ACC112 (cell line): ENCODE data around the gene CAPN11.
A peak's percentile ranks its signal among the peaks of the same experiment; 100 is the strongest.
"Not testable (repeated sequence)": the region's sequence is repeated elsewhere in the genome, so short reads cannot be mapped to it uniquely, and the experiment has no call there.

ENCODE experiments used
- H2AFZ ChIP-seq: fragments of 200-600 bp; sonication (generic); one replicate; pipeline ENCODE4 v1.6.0; 2017; ENCODE audit warnings: antibody characterized with exemption, low read length; ENCODE audit not compliant: unreplicated experiment
- H3K27ac ChIP-seq: fragments of 200-600 bp; sonication (generic); 2 replicates; pipeline ENCODE4 v1.5.1; 2014; ENCODE audit warnings: low read depth, mild to moderate bottlenecking, antibody characterized with exemption, low read length, moderate library complexity
- H3K27me3 ChIP-seq: fragments of 200-600 bp; sonication (generic); 2 replicates; pipeline ENCODE4 v1.6.1; 2014; ENCODE audit warnings: mild to moderate bottlenecking, antibody characterized with exemption, low read length, moderate library complexity, mixed read lengths; ENCODE audit not compliant: insufficient read depth
- H3K36me3 ChIP-seq: fragments of 200-600 bp; sonication (generic); 2 replicates; pipeline ENCODE4 v1.6.1; 2016; ENCODE audit warnings: mild to moderate bottlenecking, antibody characterized with exemption, low read length, moderate library complexity, mixed read lengths; ENCODE audit not compliant: insufficient read depth
- H3K4me1 ChIP-seq: fragments of 200-600 bp; sonication (generic); one replicate; pipeline ENCODE4 v1.6.1; 2016; ENCODE audit warnings: low read length, mixed read lengths; ENCODE audit not compliant: insufficient read depth, unreplicated experiment, control insufficient read depth
- H3K4me3 ChIP-seq: fragments of 200-600 bp; sonication (generic); 2 replicates; pipeline ENCODE4 v1.5.1; 2014; ENCODE audit warnings: mild to moderate bottlenecking, low read depth, low read length
- H3K79me2 ChIP-seq: fragments of 200-600 bp; sonication (generic); one replicate; pipeline ENCODE4 v1.6.0; 2016; ENCODE audit warnings: low read length; ENCODE audit not compliant: control insufficient read depth, unreplicated experiment, insufficient read depth

CAPN11 gene

DNA sequence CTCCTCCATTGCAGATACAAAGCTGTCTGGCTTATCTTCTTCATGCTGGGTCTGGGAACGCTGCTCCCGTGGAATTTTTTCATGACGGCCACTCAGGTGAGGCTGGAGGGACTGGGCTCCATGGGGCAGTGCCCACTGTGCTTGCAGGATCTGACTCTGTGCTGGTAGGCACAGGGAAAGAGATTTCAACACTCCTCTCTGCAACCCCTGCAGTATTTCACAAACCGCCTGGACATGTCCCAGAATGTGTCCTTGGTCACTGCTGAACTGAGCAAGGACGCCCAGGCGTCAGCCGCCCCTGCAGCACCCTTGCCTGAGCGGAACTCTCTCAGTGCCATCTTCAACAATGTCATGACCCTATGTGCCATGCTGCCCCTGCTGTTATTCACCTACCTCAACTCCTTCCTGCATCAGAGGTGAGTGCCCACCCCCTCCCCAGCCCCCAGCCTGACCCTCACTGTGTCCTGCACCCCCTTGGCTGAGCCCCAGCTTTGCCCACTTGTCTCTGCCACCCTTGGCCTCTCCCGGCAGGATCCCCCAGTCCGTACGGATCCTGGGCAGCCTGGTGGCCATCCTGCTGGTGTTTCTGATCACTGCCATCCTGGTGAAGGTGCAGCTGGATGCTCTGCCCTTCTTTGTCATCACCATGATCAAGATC is 70.9 kb downstream of the CAPN11 start:
- H2AFZ ChIP-seq: no peak overlapping the region

DNA sequence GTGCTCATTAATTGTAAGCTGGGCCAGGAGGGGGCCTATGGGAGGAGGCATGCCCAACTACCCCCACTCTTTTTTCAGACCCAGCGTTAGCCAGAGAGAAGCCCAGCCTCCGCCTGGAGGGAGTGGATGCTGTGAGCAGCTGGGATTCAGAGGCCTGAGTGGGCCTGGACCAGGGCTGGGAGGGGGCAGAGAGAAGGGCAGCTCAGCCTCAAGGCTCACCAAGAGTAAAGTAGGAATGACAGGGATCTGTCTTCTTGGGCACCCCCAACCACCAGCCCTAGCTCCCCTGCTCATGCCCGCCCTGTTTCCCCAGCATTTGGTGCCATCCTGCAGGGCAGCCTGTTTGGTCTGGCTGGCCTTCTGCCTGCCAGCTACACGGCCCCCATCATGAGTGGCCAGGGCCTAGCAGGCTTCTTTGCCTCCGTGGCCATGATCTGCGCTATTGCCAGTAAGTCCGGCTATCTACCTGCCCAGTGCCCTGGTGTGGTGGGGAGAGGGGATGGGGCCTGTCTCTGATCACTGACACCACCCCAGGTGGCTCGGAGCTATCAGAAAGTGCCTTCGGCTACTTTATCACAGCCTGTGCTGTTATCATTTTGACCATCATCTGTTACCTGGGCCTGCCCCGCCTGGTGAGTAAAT is 71.5 kb downstream of the CAPN11 start:
- Histone ChIP-seq H2AFZ (no peak overlapping the region), H3K27me3 (no peaks in the 10 kb centered on the region), H3K4me3 (no peak overlapping the region), H3K27ac (no peak overlapping the region), H3K79me2 (peaks cover 13% of the 10 kb centered on the region), H3K4me1 (peaks cover 23% of the 10 kb centered on the region), H3K36me3 (no peaks in the 10 kb centered on the region)

More for the DNA sequence above, 70.9 kb downstream of the CAPN11 start:
- H3K79me2 ChIP-seq: peaks cover 20% of the 10 kb centered on the region
- no peaks in the 10 kb centered on the region for H3K27me3 ChIP-seq
- no peaks in the 10 kb centered on the region for H3K36me3 ChIP-seq
- peaks cover 20% of the 10 kb centered on the region for H3K4me1 ChIP-seq
- H3K4me3 ChIP-seq: no peak overlapping the region
- H3K27ac ChIP-seq: no peak overlapping the region

DNA sequence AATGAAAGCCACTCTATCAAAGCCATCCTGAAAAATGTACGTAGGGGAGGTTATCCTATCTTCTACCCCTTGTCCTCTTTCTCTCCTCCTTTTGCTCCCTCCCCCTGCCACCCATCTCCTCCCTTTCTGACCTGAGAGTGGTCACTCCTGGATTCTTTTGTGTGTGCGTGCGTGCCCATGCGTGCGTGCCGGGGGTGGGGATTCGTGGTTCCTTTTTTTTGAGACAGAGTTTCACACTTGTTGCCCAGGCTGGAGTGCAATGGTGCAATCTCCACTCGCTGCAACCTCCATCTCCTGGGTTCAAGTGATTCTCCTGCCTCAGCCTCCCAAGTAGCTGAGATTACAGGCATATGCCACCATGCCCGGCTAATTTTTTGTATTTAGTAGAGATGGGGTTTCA is 72.8 kb downstream of the CAPN11 start:
- H3K4me1 ChIP-seq: peaks cover 28% of the 10 kb centered on the region
- not testable (repeated sequence) for H3K36me3 ChIP-seq, H3K79me2 ChIP-seq, H2AFZ ChIP-seq, H3K27ac ChIP-seq, H3K4me3 ChIP-seq, H3K27me3 ChIP-seq

DNA sequence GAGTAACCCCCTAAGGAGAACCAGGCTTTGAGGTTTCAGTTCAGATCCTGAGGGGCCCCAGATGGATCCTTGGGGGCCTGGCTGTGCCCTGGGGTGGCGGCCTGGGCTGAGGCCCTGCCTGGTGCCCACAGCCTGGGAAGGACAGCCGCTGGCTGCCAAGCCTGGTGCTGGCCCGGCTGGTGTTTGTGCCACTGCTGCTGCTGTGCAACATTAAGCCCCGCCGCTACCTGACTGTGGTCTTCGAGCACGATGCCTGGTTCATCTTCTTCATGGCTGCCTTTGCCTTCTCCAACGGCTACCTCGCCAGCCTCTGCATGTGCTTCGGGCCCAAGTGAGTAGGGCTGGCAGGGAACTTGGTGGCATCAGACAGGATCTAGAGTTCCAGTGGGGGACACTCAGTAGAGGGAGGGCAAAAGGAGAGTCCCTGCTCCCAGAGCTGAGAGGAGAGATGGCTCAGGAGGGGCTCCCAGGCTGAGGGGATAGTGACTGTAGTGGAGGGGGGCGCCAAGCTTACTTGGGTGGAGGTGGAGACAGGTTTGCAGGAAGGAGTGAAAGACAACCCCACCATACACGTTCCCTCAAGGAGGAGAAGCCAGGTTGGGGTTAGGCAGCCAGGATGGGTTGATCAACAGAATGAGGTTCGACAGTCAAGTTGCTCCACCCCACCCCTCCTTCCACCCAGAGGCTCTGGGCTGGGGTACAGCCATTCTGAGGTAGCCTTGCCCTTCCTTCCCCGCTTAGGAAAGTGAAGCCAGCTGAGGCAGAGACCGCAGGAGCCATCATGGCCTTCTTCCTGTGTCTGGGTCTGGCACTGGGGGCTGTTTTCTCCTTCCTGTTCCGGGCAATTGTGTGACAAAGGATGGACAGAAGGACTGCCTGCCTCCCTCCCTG is 74.3 kb downstream of the CAPN11 start:
- H2AFZ ChIP-seq: no peak overlapping the region
- no peak overlapping the region for H3K4me3 ChIP-seq
- H3K36me3 ChIP-seq: no peaks in the 10 kb centered on the region
- H3K79me2 ChIP-seq: no peaks in the 10 kb centered on the region
- peaks cover 35% of the 10 kb centered on the region for H3K4me1 ChIP-seq
- H3K27me3 ChIP-seq: no peaks in the 10 kb centered on the region
- H3K27ac ChIP-seq: no peak overlapping the region

DNA sequence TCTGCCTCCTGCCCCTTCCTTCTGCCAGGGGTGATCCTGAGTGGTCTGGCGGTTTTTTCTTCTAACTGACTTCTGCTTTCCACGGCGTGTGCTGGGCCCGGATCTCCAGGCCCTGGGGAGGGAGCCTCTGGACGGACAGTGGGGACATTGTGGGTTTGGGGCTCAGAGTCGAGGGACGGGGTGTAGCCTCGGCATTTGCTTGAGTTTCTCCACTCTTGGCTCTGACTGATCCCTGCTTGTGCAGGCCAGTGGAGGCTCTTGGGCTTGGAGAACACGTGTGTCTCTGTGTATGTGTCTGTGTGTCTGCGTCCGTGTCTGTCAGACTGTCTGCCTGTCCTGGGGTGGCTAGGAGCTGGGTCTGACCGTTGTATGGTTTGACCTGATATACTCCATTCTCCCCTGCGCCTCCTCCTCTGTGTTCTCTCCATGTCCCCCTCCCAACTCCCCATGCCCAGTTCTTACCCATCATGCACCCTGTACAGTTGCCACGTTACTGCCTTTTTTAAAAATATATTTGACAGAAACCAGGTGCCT is 75.0 kb downstream of the CAPN11 start:
- H3K4me3 ChIP-seq: no peak overlapping the region
- no peaks in the 10 kb centered on the region for H3K27me3 ChIP-seq
- peaks cover 39% of the 10 kb centered on the region for H3K4me1 ChIP-seq
- no peak overlapping the region for H2AFZ ChIP-seq
- no peaks in the 10 kb centered on the region for H3K79me2 ChIP-seq
- no peaks in the 10 kb centered on the region for H3K36me3 ChIP-seq
- H3K27ac ChIP-seq: peak overlapping the region; percentile 40
